ENCODE measurements around the gene LYRM4.

Gene LYRM4

GRCh38 chr6:5116243-5116991, 144.3 kb downstream of the LYRM4 start:
- no peak for DNase-seq

GRCh38 chr6:5115168-5115567, 145.6 kb downstream of the LYRM4 start:
- no peak for DNase-seq

GRCh38 chr6:5113096-5113495, 147.7 kb downstream of the LYRM4 start:
- DNase-seq = no peak

- DNase-seq = no peak
Observed at GRCh38 chr6:5112066-5112799, 148.5 kb downstream of the LYRM4 start.

GRCh38 chr6:5111626-5112025, 149.1 kb downstream of the LYRM4 start:
- DNase-seq = no peak

- DNase-seq = no peak
Observed at GRCh38 chr6:5110246-5110645, 150.5 kb downstream of the LYRM4 start.

- DNase-seq = no peak
Observed at GRCh38 chr6:5109436-5109835, 151.3 kb downstream of the LYRM4 start.

GRCh38 chr6:5108536-5109150, 152.1 kb downstream of the LYRM4 start:
- no peak for DNase-seq

- no peak for DNase-seq
Observed at GRCh38 chr6:5108068-5108467, 152.7 kb downstream of the LYRM4 start.

GRCh38 chr6:5107341-5107740, 153.4 kb downstream of the LYRM4 start:
- DNase-seq = no peak

GRCh38 chr6:5105146-5105545, 155.6 kb downstream of the LYRM4 start:
- DNase-seq = no peak

GRCh38 chr6:5104667-5105066, 156.1 kb downstream of the LYRM4 start:
- DNase-seq = no peak

GRCh38 chr6:5103250-5103649, 157.5 kb downstream of the LYRM4 start:
- DNase-seq = no peak

- DNase-seq = no peak
Observed at GRCh38 chr6:5102267-5102970, 158.3 kb downstream of the LYRM4 start.

GRCh38 chr6:5100806-5101205, 159.9 kb downstream of the LYRM4 start:
- DNase-seq = no peak

GRCh38 chr6:5099537-5099936, 161.2 kb downstream of the LYRM4 start:
- no peak for DNase-seq

- no peak for DNase-seq
Observed at GRCh38 chr6:5098501-5099270, 162.1 kb downstream of the LYRM4 start.

- no peak for DNase-seq
Observed at GRCh38 chr6:5096482-5096881, 164.3 kb downstream of the LYRM4 start.

GRCh38 chr6:5095236-5095635, 165.5 kb downstream of the LYRM4 start:
- DNase-seq = no peak

- DNase-seq = no peak
Observed at GRCh38 chr6:5094327-5094726, 166.4 kb downstream of the LYRM4 start.

GRCh38 chr6:5093231-5094015, 167.3 kb downstream of the LYRM4 start:
- DNase-seq = no peak

All from midbrain (tissue), 1 donor.